H1 (cell line): ENCODE measurements around the gene LRRC39. TPM values are rescaled to one million over a fixed set of nuclear protein-coding genes. Genes with fewer than 3 reads are reported as not detected.

Source experiments
- CTCF ChIA-PET: fragments of 300-600 bp; sonication (Branson Sonifier 250); formaldehyde crosslinking; loops from one replicate; lab custom pipeline; 2021; ENCODE audit not compliant: partially characterized antibody; lab: Charles Lee
- POLR2A ChIA-PET: fragments of 300-600 bp; sonication (Branson Sonifier 250); formaldehyde crosslinking; loops from one replicate; lab custom pipeline; 2021; ENCODE audit warnings: inconsistent platforms; ENCODE audit not compliant: partially characterized antibody; lab: Charles Lee
- DNase-seq, 2 experiments: peaks; one replicate each; pipeline versions ENCODE4 v3.0.0 to v3.0.0-alpha.2; 2010 to 2022; ENCODE audit warnings: low spot score in 2 of 2, low read depth in 1 of 2, mixed read lengths in 1 of 2
- FAIRE-seq: peaks from 2 replicates; lab custom pipeline; 2011; peaks lifted over from hg19 to GRCh38; lab: Jason Lieb, UNC
- H2AFZ ChIP-seq: 2 replicates; pipeline ENCODE4 v1.8.1; 2012; ENCODE audit warnings: low read length, inconsistent platforms
- H2AK5ac ChIP-seq: 2 replicates; pipeline ENCODE4 v1.6.1; 2013; ENCODE audit warnings: low read depth, low read length
- H2BK120ac ChIP-seq: replicated peaks from 2 replicates; pipeline ENCODE3; 2013; ENCODE audit warnings: low read depth, low read length, inconsistent platforms
- H2BK12ac ChIP-seq: 2 replicates; pipeline ENCODE4 v1.6.1; 2013; ENCODE audit warnings: low read depth, low read length
- H2BK15ac ChIP-seq: 2 replicates; pipeline ENCODE4 v1.6.1; 2013; ENCODE audit warnings: low read length
- H2BK20ac ChIP-seq: 2 replicates; pipeline ENCODE4 v1.6.1; 2013; ENCODE audit warnings: low read length
- H2BK5ac ChIP-seq: 2 replicates; pipeline ENCODE4 v1.6.1; 2013; ENCODE audit warnings: low read depth, low read length
- H3K14ac ChIP-seq: 2 replicates; pipeline ENCODE4 v1.6.1; 2013; ENCODE audit warnings: inconsistent platforms; ENCODE audit not compliant: insufficient read length
- H3K18ac ChIP-seq: 2 replicates; pipeline ENCODE4 v1.6.1; 2013; ENCODE audit warnings: low read length; ENCODE audit errors: extremely low read depth
- H3K23ac ChIP-seq: 2 replicates; pipeline ENCODE4 v1.6.1; 2013; ENCODE audit warnings: inconsistent platforms; ENCODE audit not compliant: insufficient read length
- H3K23me2 ChIP-seq: 2 replicates; pipeline ENCODE4 v1.6.1; 2013; ENCODE audit warnings: low read depth, low read length
- H3K27ac ChIP-seq: 2 replicates; pipeline ENCODE4 v1.6.1; 2011; ENCODE audit warnings: low read depth, low read length, inconsistent platforms
- H3K27me3 ChIP-seq, 4 experiments: replicated peaks in 1 of 4; 1 replicate in 1 of 4; 2 replicates in 3 of 4; pipeline versions ENCODE4 v1.6.1 to v1.8.1; 2011 to 2013; ENCODE audit warnings: low read length in 3 of 4, mild to moderate bottlenecking in 3 of 4, inconsistent platforms in 2 of 4, mixed read lengths in 2 of 4, moderate library complexity in 1 of 4; ENCODE audit not compliant: control insufficient read depth in 3 of 4, insufficient read depth in 3 of 4; ENCODE audit errors: extremely low read depth in 1 of 4
- H3K36me3 ChIP-seq, 4 experiments: 2 replicates each; pipeline versions ENCODE4 v1.6.1 to v1.8.1; 2011 to 2013; ENCODE audit warnings: mild to moderate bottlenecking in 4 of 4, low read length in 3 of 4, moderate library complexity in 2 of 4, control low read depth in 1 of 4, inconsistent platforms in 1 of 4; ENCODE audit not compliant: insufficient read depth in 4 of 4, control insufficient read depth in 2 of 4
- H3K4ac ChIP-seq: replicated peaks from 2 replicates; pipeline ENCODE3; 2013; ENCODE audit warnings: low read length, low read depth, mixed read lengths, inconsistent platforms; ENCODE audit not compliant: insufficient read length
- H3K4me1 ChIP-seq, 4 experiments: replicated peaks in 1 of 4; 1 replicate in 1 of 4; 2 replicates in 3 of 4; pipeline versions ENCODE4 v1.6.1 to v1.8.1; 2011 to 2013; ENCODE audit warnings: low read length in 3 of 4, inconsistent platforms in 2 of 4, mixed read lengths in 1 of 4; ENCODE audit not compliant: insufficient read depth in 4 of 4, control insufficient read depth in 3 of 4
- H3K4me2 ChIP-seq, 2 experiments: 2 replicates each; pipeline versions ENCODE4 v1.6.1 to v1.8.1; 2011 to 2013; ENCODE audit warnings: low read depth in 2 of 2, low read length in 2 of 2, control low read depth in 1 of 2, inconsistent platforms in 1 of 2, mild to moderate bottlenecking in 1 of 2; ENCODE audit not compliant: insufficient read depth in 1 of 2
- H3K4me3 ChIP-seq, 4 experiments: fragments of 200-600, 300-600 bp in 1 of 4; sonication (generic), shearing (Covaris generic), sonication (Bioruptor Twin) in 1 of 4; 2 replicates each; pipeline versions ENCODE4 v1.5.1 to v1.8.1; 2011 to 2016; ENCODE audit warnings: low read length in 4 of 4, low read depth in 3 of 4, control low read depth in 2 of 4, inconsistent platforms in 2 of 4, mild to moderate bottlenecking in 2 of 4, mixed read lengths in 1 of 4, moderate library complexity in 1 of 4; ENCODE audit not compliant: insufficient read depth in 2 of 4; ENCODE audit errors: extremely low read depth in 1 of 4
- H3K56ac ChIP-seq: replicated peaks from 2 replicates; pipeline ENCODE3; 2013; ENCODE audit warnings: low read depth, mild to moderate bottlenecking, mixed read lengths, low read length, inconsistent platforms; ENCODE audit not compliant: insufficient read length
- H3K79me1 ChIP-seq: 2 replicates; pipeline ENCODE4 v1.6.1; 2013; ENCODE audit warnings: low read depth, low read length, control low read depth
- H3K79me2 ChIP-seq, 2 experiments: 2 replicates each; pipeline versions ENCODE4 v1.6.1 to v1.8.1; 2012 to 2013; ENCODE audit warnings: low read length in 2 of 2, mild to moderate bottlenecking in 2 of 2, inconsistent platforms in 1 of 2; ENCODE audit not compliant: insufficient read depth in 2 of 2, control insufficient read depth in 1 of 2
- H3K9ac ChIP-seq, 4 experiments: replicated peaks in 1 of 4; 1 replicate in 1 of 4; 2 replicates in 3 of 4; pipeline versions ENCODE4 v1.6.1 to v1.8.1; 2011 to 2013; ENCODE audit warnings: low read depth in 3 of 4, low read length in 3 of 4, control low read depth in 2 of 4, mild to moderate bottlenecking in 2 of 4, moderate library complexity in 2 of 4, inconsistent platforms in 1 of 4; ENCODE audit errors: extremely low read depth in 1 of 4
- H3K9me3 ChIP-seq, 2 experiments: 2 replicates each; pipeline versions ENCODE4 v1.6.1 to v1.8.1; 2012 to 2013; ENCODE audit warnings: mild to moderate bottlenecking in 2 of 2, moderate library complexity in 2 of 2, control low read depth in 1 of 2, inconsistent platforms in 1 of 2, low read depth in 1 of 2, low read length in 1 of 2, mixed read lengths in 1 of 2; ENCODE audit not compliant: insufficient read depth in 2 of 2
- H4K20me1 ChIP-seq, 2 experiments: replicated peaks in 1 of 2; 2 replicates each; pipeline versions ENCODE3 to v1.8.1; 2011 to 2013; ENCODE audit warnings: inconsistent platforms in 2 of 2, low read length in 2 of 2, mild to moderate bottlenecking in 1 of 2; ENCODE audit not compliant: insufficient read depth in 2 of 2, control insufficient read depth in 1 of 2
- H4K5ac ChIP-seq: 2 replicates; pipeline ENCODE4 v1.6.1; 2013; ENCODE audit warnings: low read length, low read depth, mixed read lengths, inconsistent platforms; ENCODE audit not compliant: insufficient read length
- H4K8ac ChIP-seq: 2 replicates; pipeline ENCODE4 v1.8.0; 2013; ENCODE audit warnings: mild to moderate bottlenecking, moderate library complexity, low read length, inconsistent platforms; ENCODE audit not compliant: insufficient read depth; ENCODE audit errors: extremely low read depth
- H4K91ac ChIP-seq: replicated peaks from 2 replicates; pipeline ENCODE3; 2013; ENCODE audit warnings: low read length, mixed read lengths, inconsistent platforms; ENCODE audit not compliant: insufficient read length
- JUN ChIP-seq: IDR thresholded peaks from 2 replicates; pipeline ENCODE4 v1.6.1; 2011; ENCODE audit warnings: low read depth, mild to moderate bottlenecking, improper control_type of control experiment, low read length
- SAP30 ChIP-seq: fragments of 300-600 bp; sonication (generic); IDR thresholded peaks from 2 replicates; pipeline ENCODE4 v1.7.1; 2012; ENCODE audit warnings: low read length, moderate library complexity, mild to moderate bottlenecking, inconsistent platforms; ENCODE audit not compliant: insufficient read depth, insufficient replicate concordance
- TBP ChIP-seq: IDR thresholded peaks from 2 replicates; pipeline ENCODE4 v1.6.1; 2011; ENCODE audit warnings: low read depth, low read length, improper control_type of control experiment
- WGBS, 2 experiments: shearing (Covaris generic) in 1 of 2; methylation state at CpG; one replicate each; pipeline versions ENCODE4 v1.1.6 to v1.1.7; 2013 to 2015; ENCODE audit warnings: low lambda C conversion rate in 2 of 2, mixed read lengths in 2 of 2, inconsistent platforms in 1 of 2, low coverage in 1 of 2, missing lambda C conversion rate in 1 of 2; ENCODE audit not compliant: insufficient replicate concordance in 2 of 2, insufficient coverage in 1 of 2, insufficient read length in 1 of 2; ENCODE audit errors: extremely low coverage in 1 of 2, missing lambda C conversion rate in 1 of 2; 5-methylcytosine and 5-hydroxymethylcytosine counted together
- polyA plus RNA-seq, 7 experiments: library from polyadenylated mRNA; depleted of rRNA in 3 of 7; stranded (reverse) in 5 of 7; unstranded in 2 of 7; fragments of >200 nt in 5 of 7; fragments of 200-250 nt in 2 of 7; gene quantifications; 1 replicate in 5 of 7; 2 replicates in 1 of 7; 4 replicates in 1 of 7; pipeline versions ENCODE4 v1.2.1 to v1.2.3, GENCODE V29; 2011 to 2013; ENCODE audit warnings: missing spikeins in 2 of 7, mixed read lengths in 2 of 7
- total RNA-seq: library from RNA; stranded (reverse); fragmentation: NEBNext Ultra II Directional; extraction: Animal tissue kit (Norgen Biotek cat#: 25700); gene quantifications from 2 replicates; pipeline ENCODE4 v1.2.1, GENCODE V29; 2021
- TF ChIP-seq, protein P1 (sequence below): IDR thresholded peaks from 2 replicates; pipeline ENCODE4 v1.6.1; 2011; ENCODE audit warnings: low read length, improper control_type of control experiment

Gene LRRC39
- total and polyA plus RNA-seq, 2 of the 8 experiments (the other 6 are each of a cell fraction or from before 2014, with no cell fraction given) = 0.33 to 0.39 TPM

DNA sequence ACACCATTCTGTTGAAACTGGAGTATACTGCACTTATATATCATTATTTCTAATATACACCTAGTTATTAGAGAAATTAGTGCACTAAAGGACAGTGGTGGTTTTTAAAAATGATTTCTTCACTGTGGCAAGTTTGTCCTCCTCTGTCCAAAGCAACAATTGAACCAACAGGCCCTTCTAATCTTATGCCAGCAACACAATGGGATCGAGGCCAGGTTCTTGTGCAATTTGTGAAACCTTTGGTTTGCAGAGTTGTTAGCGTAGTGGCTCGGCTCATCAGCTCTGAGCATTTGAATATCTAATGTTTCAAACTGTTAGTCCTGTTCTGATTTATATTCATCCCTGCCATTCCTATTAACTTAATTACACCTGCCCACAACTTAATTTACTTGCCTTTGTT is 9.9 kb upstream of the LRRC39 start:
- FAIRE-seq = no peak
- H3K9ac ChIP-seq = no peak overlapping the region
- TF ChIP-seq SAP30 (no peak), TBP (no peak), JUN (no peak)
- TF ChIP-seq, protein P1, sequence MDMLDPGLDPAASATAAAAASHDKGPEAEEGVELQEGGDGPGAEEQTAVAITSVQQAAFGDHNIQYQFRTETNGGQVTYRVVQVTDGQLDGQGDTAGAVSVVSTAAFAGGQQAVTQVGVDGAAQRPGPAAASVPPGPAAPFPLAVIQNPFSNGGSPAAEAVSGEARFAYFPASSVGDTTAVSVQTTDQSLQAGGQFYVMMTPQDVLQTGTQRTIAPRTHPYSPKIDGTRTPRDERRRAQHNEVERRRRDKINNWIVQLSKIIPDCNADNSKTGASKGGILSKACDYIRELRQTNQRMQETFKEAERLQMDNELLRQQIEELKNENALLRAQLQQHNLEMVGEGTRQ = no peak

More for the DNA sequence above, 9.9 kb upstream of the LRRC39 start:
- no peak overlapping the region for H4K8ac ChIP-seq
- no peak for DNase-seq
- no peak overlapping the region for H2BK120ac ChIP-seq
- H3K56ac ChIP-seq = no peak overlapping the region
- no peak overlapping the region for H2BK5ac ChIP-seq
- H2BK20ac ChIP-seq = no peak overlapping the region
- no peak overlapping the region for H2AFZ ChIP-seq
- no peak overlapping the region for H3K4ac ChIP-seq
- H3K36me3 ChIP-seq = no peaks in the 10 kb centered on the region; a peak in 1 of 8 replicates
- no peaks in the 10 kb centered on the region for H3K9me3 ChIP-seq
- H3K18ac ChIP-seq = no peak overlapping the region
- ChIA-PET POLR2A (interaction anchor here (0.6 to 1.8 kb wide), 3 partner anchors 8 to 166 kb away, joined by 3 to 5 read pairs (median 3); no protein-coding TSS in a partner anchor), CTCF (interaction anchor here (0.7 kb wide), 1 partner anchor 326 kb away, joined by 4 read pairs; no protein-coding TSS in a partner anchor)
- H3K27ac ChIP-seq = no peak overlapping the region
- no peak overlapping the region for H3K14ac ChIP-seq
- no peak overlapping the region for H4K5ac ChIP-seq
- no peak overlapping the region for H3K23ac ChIP-seq
- H3K27me3 ChIP-seq = no peaks in the 10 kb centered on the region
- no peak overlapping the region for H4K91ac ChIP-seq
- H3K23me2 ChIP-seq = no peaks in the 10 kb centered on the region
- H3K79me1 ChIP-seq = no peaks in the 10 kb centered on the region
- no peak overlapping the region for H2AK5ac ChIP-seq
- 96% methylated on average over 3 of the region's 3 CpGs; no CpG with 5 or more reads in 1 of the 2 experiments for WGBS, 2 experiments
- no peak overlapping the region for H2BK12ac ChIP-seq
- no peak overlapping the region for H3K4me3 ChIP-seq
- no peaks in the 10 kb centered on the region for H4K20me1 ChIP-seq
- H3K79me2 ChIP-seq = no peaks in the 10 kb centered on the region
- no peak overlapping the region for H3K4me2 ChIP-seq
- no peaks in the 10 kb centered on the region for H3K4me1 ChIP-seq
- H2BK15ac ChIP-seq = no peak overlapping the region
